HepG2 (cell line): Measurements from ENCODE around the gene MFAP1. TPM values are rescaled to one million over a fixed set of nuclear protein-coding genes. Genes with fewer than 3 reads are reported as not detected.

Experiments
- GATA4 ChIP-seq: sonication (generic); IDR thresholded peaks from 2 replicates; pipeline ENCODE4 v1.6.1; 2016; ENCODE audit warnings: antibody characterized with exemption, low read depth, borderline replicate concordance
- GPN1 ChIP-seq: sonication (generic); formaldehyde crosslinking; IDR thresholded peaks from 2 replicates; pipeline ENCODE4 v1.5.1; 2020; ENCODE audit warnings: missing genetic modification reagents, borderline replicate concordance
- GTF3A ChIP-seq: sonication (generic); formaldehyde crosslinking; conservative IDR thresholded peaks from 2 replicates; pipeline ENCODE4 v1.4.0; 2020; ENCODE audit warnings: mild to moderate bottlenecking, missing genetic modification reagents
- HDAC2 ChIP-seq: sonication (generic); formaldehyde crosslinking; IDR thresholded peaks from 2 replicates; pipeline ENCODE4 v1.4.0; 2020; ENCODE audit warnings: missing genetic modification reagents
- HNRNPLL ChIP-seq: fragments of 200-400 bp; formaldehyde crosslinking; IDR thresholded peaks from 2 replicates; pipeline ENCODE4 v1.6.1; 2017; ENCODE audit warnings: mild to moderate bottlenecking, low read depth, low read length; ENCODE audit not compliant: poor library complexity, severe bottlenecking
- MLX ChIP-seq: IDR thresholded peaks from 2 replicates; pipeline ENCODE4 v1.6.1; 2016
- PAX8 ChIP-seq: sonication (generic); formaldehyde crosslinking; IDR thresholded peaks from 2 replicates; pipeline ENCODE4 v1.8.0; 2022; ENCODE audit warnings: mild to moderate bottlenecking, missing genetic modification reagents, borderline replicate concordance
- PCBP1 ChIP-seq: fragments of 200-400 bp; formaldehyde crosslinking; IDR thresholded peaks from 2 replicates; pipeline ENCODE4 v1.6.1; 2017; ENCODE audit warnings: mild to moderate bottlenecking, low read depth, low read length, borderline replicate concordance
- POLR2AphosphoS2 ChIP-seq: IDR thresholded peaks from 2 replicates; pipeline ENCODE4 v1.6.1; 2011; ENCODE audit warnings: low read depth, low read length, improper control_type of control experiment
- RFX5 ChIP-seq: IDR thresholded peaks from 2 replicates; pipeline ENCODE4 v1.6.1; 2011; ENCODE audit warnings: low read depth, low read length, improper control_type of control experiment
- RORA ChIP-seq: sonication (generic); formaldehyde crosslinking; IDR thresholded peaks from 2 replicates; pipeline ENCODE4 v1.5.0; 2020; ENCODE audit warnings: mild to moderate bottlenecking, missing genetic modification reagents, moderate library complexity
- SIN3B ChIP-seq: fragments of 150-350 bp; IDR thresholded peaks from 2 replicates; pipeline ENCODE4 v1.6.1; 2014; ENCODE audit warnings: low read length
- XRCC5 ChIP-seq: fragments of 200-400 bp; formaldehyde crosslinking; optimal IDR thresholded peaks from 2 replicates; pipeline ENCODE3; 2017; ENCODE audit warnings: mild to moderate bottlenecking, low read length
- YEATS4 ChIP-seq: sonication (generic); formaldehyde crosslinking; IDR thresholded peaks from 2 replicates; pipeline ENCODE4 v1.4.0; 2020; ENCODE audit warnings: missing genetic modification reagents, borderline replicate concordance
- ZBTB21 ChIP-seq: sonication (generic); formaldehyde crosslinking; IDR thresholded peaks from 2 replicates; pipeline ENCODE4 v1.4.0; 2020; ENCODE audit warnings: missing genetic modification reagents
- ZNF326 ChIP-seq: sonication (generic); formaldehyde crosslinking; IDR thresholded peaks from 2 replicates; pipeline ENCODE4 v1.4.0; 2020; ENCODE audit warnings: missing genetic modification reagents, borderline replicate concordance
- ZNF501 ChIP-seq: sonication (generic); formaldehyde crosslinking; IDR thresholded peaks from 2 replicates; pipeline ENCODE4 v1.5.1; 2020; ENCODE audit warnings: mild to moderate bottlenecking, moderate library complexity, missing genetic modification reagents
- ZNF577 ChIP-seq: sonication (generic); formaldehyde crosslinking; IDR thresholded peaks from 2 replicates; pipeline ENCODE4 v1.4.0; 2020; ENCODE audit warnings: mild to moderate bottlenecking, low read depth, missing genetic modification reagents, borderline replicate concordance
- ZNF607 ChIP-seq: sonication (generic); formaldehyde crosslinking; IDR thresholded peaks from 2 replicates; pipeline ENCODE4 v1.5.1; 2020; ENCODE audit warnings: missing genetic modification reagents, mild to moderate bottlenecking, borderline replicate concordance
- ZNF616 ChIP-seq: sonication (generic); formaldehyde crosslinking; IDR thresholded peaks from 2 replicates; pipeline ENCODE4 v1.5.0; 2020; ENCODE audit warnings: low read depth, mild to moderate bottlenecking, missing genetic modification reagents
- ZNF639 ChIP-seq: conservative IDR thresholded peaks from 2 replicates; pipeline ENCODE4 v1.6.1; 2018; ENCODE audit warnings: missing genetic modification reagents
- ZNF749 ChIP-seq: sonication (generic); formaldehyde crosslinking; IDR thresholded peaks from 2 replicates; pipeline ENCODE4 v1.8.0; 2022; ENCODE audit warnings: mild to moderate bottlenecking, missing genetic modification reagents, moderate library complexity, borderline replicate concordance
- ZNF770 ChIP-seq: sonication (generic); formaldehyde crosslinking; IDR thresholded peaks from 2 replicates; pipeline ENCODE4 v1.5.0; 2020; ENCODE audit warnings: mild to moderate bottlenecking, missing genetic modification reagents
- ZUFSP ChIP-seq: sonication (generic); formaldehyde crosslinking; IDR thresholded peaks from 2 replicates; pipeline ENCODE4 v1.9.0; 2021; ENCODE audit warnings: missing genetic modification reagents, mild to moderate bottlenecking, borderline replicate concordance
- polyA plus RNA-seq, 8 experiments: library from polyadenylated mRNA; depleted of rRNA in 3 of 8; stranded (reverse) in 7 of 8; unstranded in 1 of 8; fragments of >200 nt; fragmentation: Illumina TruSeq in 4 of 8; extraction: Trizol in 4 of 8; gene quantifications; 2 replicates each; pipeline versions ENCODE4 v1.2.1 to v1.2.3, GENCODE V29; 2011 to 2016; ENCODE audit warnings: low read depth in 4 of 8, missing spikeins in 1 of 8, mixed read lengths in 1 of 8; ENCODE audit not compliant: insufficient read depth in 1 of 8
- total RNA-seq, 5 experiments: library from RNA; depleted of rRNA; stranded (reverse); fragments of >200 nt; fragmentation: Illumina TruSeq; extraction: Trizol; gene quantifications; 2 replicates each; pipeline ENCODE4 v1.2.3, GENCODE V29; 2016; ENCODE audit warnings: low read depth in 1 of 5

The MFAP1 gene
- total and polyA plus RNA-seq, 2 of the 13 experiments (the other 11 are each of a cell fraction or from before 2014, with no cell fraction given), result 11.8 to 39.5 TPM

- TF ChIP-seq ZNF770 (CRISPR knock-in tag) (no peak), SIN3B (0 out of 2 replicates have a peak, but pooled peaks have one; percentile 50), ZNF749 (no peak; the same call in 1 of the 2 replicates), XRCC5 (peak; percentile 68), GTF3A (CRISPR knock-in tag) (no peak), ZUFSP (CRISPR knock-in tag) (no peak), ZNF326 (CRISPR knock-in tag) (no peak), RORA (CRISPR knock-in tag) (no peak), PCBP1 (no peak), MLX (CRISPR knock-in tag) (no peak), ZNF616 (CRISPR knock-in tag) (no peak), YEATS4 (CRISPR knock-in tag) (peak; percentile 67), ZNF607 (CRISPR knock-in tag) (no peak; the same call in 1 of the 2 replicates), ZNF639 (CRISPR knock-in tag) (peak; percentile 74), ZNF577 (CRISPR knock-in tag) (no peak), ZBTB21 (peak; percentile 52; the same call in 1 of the 2 replicates), POLR2AphosphoS2 (no peak), GPN1 (CRISPR knock-in tag) (no peak), RFX5 (no peak), PAX8 (CRISPR knock-in tag) (no peak), HDAC2 (CRISPR knock-in tag) (peak; percentile 83), GATA4 (peak; percentile 54; the same call in 1 of the 2 replicates), ZNF501 (CRISPR knock-in tag) (peak; percentile 64), HNRNPLL (no peak)
Observed at GRCh38 chr15:43824302-43825246, at the start of gene MFAP1 (continued).
